ENCODE results near the gene ENDOU. TPM values are rescaled to one million over a fixed set of nuclear protein-coding genes. Genes with fewer than 3 reads are reported as not detected.
A peak's percentile ranks its signal among the peaks of the same experiment; 100 is the strongest.

The ENDOU gene
- total RNA-seq, 1 experiment from 2014 or later = not detected

- DNase-seq (ENCODE audit: low read depth, low spot score) (no peak), ATAC-seq (peak; percentile 92)
- Histone ChIP-seq H3K4me1 (ENCODE audit: control insufficient read depth, insufficient read depth, low read length) (peaks cover 24% of the 10 kb centered on the region), H3K36me3 (ENCODE audit: control insufficient read depth, insufficient read depth, low read length) (no peaks in the 10 kb centered on the region), H3K4me3 (ENCODE audit: low read depth in 2 of 2, low read length in 2 of 2) (peak within 1 kb of the TSS; percentile 74 to 87), H3K9me3 (ENCODE audit: control insufficient read depth, insufficient read depth, low read depth, low read length) (no peaks in the 10 kb centered on the region), H3K27ac (ENCODE audit: low read length) (peak within 1 kb of the TSS; percentile 85), H3K27me3 (ENCODE audit: control insufficient read depth, insufficient read depth, low read length) (no peaks in the 10 kb centered on the region)
- in situ Hi-C loops (cut with HindIII; ENCODE audit: low pct_unique_long_range_greater_than_20kb, low sequenced_read_pairs) = no loop called here
- ChIA-PET POLR2A (interaction anchor here (0.7 kb wide), 1 partner anchor 232 kb away, joined by 3 read pairs; no protein-coding TSS in a partner anchor), CTCF (interaction anchor here (0.6 to 2.6 kb wide), 6 partner anchors 9 to 1367 kb away, joined by 3 to 13 read pairs (median 5); no protein-coding TSS in a partner anchor)
- intact Hi-C loops (cut with micrococcal nuclease; ENCODE audit: unreplicated experiment) = no loop called here
- TF ChIP-seq REST (IDR thresholded peaks at IDR 0.05; ENCODE audit: insufficient read depth in 1 of 2, low read depth in 2 of 2, low read length in 1 of 2) (no peak), CTCF (IDR thresholded peaks at IDR 0.05) (peak; percentile 90), POLR2AphosphoS5 (IDR thresholded peaks at IDR 0.05; ENCODE audit: low read depth, low read length) (peak; percentile 41; the same call in 1 of the 2 replicates)
- BruUV-seq (replicated peaks) = TSS peak; percentile 79
Observed at GRCh38 chr12:47758834-47759690, 33.8 kb upstream of the ENDOU start, which contains the start of gene RAPGEF3. Gene RAPGEF3, minus strand, starts transcription at chr12:47758880. Its CDS starts 324 bp downstream, at chr12:47758556.

- ATAC-seq (peak; percentile 54), DNase-seq (ENCODE audit: low read depth, low spot score) (no peak)
- peak overlapping the region; percentile 74 to 87 for H3K4me3 ChIP-seq (ENCODE audit: low read depth in 2 of 2, low read length in 2 of 2)
- H3K27ac ChIP-seq (ENCODE audit: low read length) = peak overlapping the region; percentile 85
- TF ChIP-seq SIN3A (IDR thresholded peaks at IDR 0.05; ENCODE audit: borderline replicate concordance, insufficient read depth, low read depth, low read length) = no peak
- TF ChIP-seq TCF7L2 (IDR thresholded peaks at IDR 0.05; ENCODE audit: low read depth, low read length) = no peak
- TF ChIP-seq CTCF (IDR thresholded peaks at IDR 0.05) = no peak
- no peak for TF ChIP-seq POLR2AphosphoS5 (IDR thresholded peaks at IDR 0.05; ENCODE audit: low read depth, low read length)
- no peak for TF ChIP-seq REST (IDR thresholded peaks at IDR 0.05; ENCODE audit: insufficient read depth in 1 of 2, low read depth in 2 of 2, low read length in 1 of 2)
- ChIA-PET POLR2A (interaction anchor here (0.7 kb wide), 1 partner anchor 232 kb away, joined by 3 read pairs; no protein-coding TSS in a partner anchor), CTCF (interaction anchor here (0.6 to 2.6 kb wide), 5 partner anchors 10 to 1367 kb away, joined by 3 to 13 read pairs (median 6); no protein-coding TSS in a partner anchor)
- in situ Hi-C loops (cut with HindIII; ENCODE audit: low pct_unique_long_range_greater_than_20kb, low sequenced_read_pairs) = no loop called here
- no peaks in the 10 kb centered on the region for H3K36me3 ChIP-seq (ENCODE audit: control insufficient read depth, insufficient read depth, low read length)
- no peaks in the 10 kb centered on the region for H3K9me3 ChIP-seq (ENCODE audit: control insufficient read depth, insufficient read depth, low read depth, low read length)
- no peaks in the 10 kb centered on the region for H3K27me3 ChIP-seq (ENCODE audit: control insufficient read depth, insufficient read depth, low read length)
- BruUV-seq (replicated peaks) = no TSS peak
- intact Hi-C loops (cut with micrococcal nuclease; ENCODE audit: unreplicated experiment) = no loop called here
- peaks cover 29% of the 10 kb centered on the region for H3K4me1 ChIP-seq (ENCODE audit: control insufficient read depth, insufficient read depth, low read length)
Observed at GRCh38 chr12:47758584-47758833, 33.2 kb upstream of the ENDOU start.
